ENCODE results near the gene SPEF1. TPM values are rescaled to one million over a fixed set of nuclear protein-coding genes. Genes with fewer than 3 reads are reported as not detected.

The SPEF1 gene
- total and polyA plus RNA-seq, 2 of the 13 experiments (the other 11 are each of a cell fraction or from before 2014, with no cell fraction given): 0.11 to 0.27 TPM

DNA sequence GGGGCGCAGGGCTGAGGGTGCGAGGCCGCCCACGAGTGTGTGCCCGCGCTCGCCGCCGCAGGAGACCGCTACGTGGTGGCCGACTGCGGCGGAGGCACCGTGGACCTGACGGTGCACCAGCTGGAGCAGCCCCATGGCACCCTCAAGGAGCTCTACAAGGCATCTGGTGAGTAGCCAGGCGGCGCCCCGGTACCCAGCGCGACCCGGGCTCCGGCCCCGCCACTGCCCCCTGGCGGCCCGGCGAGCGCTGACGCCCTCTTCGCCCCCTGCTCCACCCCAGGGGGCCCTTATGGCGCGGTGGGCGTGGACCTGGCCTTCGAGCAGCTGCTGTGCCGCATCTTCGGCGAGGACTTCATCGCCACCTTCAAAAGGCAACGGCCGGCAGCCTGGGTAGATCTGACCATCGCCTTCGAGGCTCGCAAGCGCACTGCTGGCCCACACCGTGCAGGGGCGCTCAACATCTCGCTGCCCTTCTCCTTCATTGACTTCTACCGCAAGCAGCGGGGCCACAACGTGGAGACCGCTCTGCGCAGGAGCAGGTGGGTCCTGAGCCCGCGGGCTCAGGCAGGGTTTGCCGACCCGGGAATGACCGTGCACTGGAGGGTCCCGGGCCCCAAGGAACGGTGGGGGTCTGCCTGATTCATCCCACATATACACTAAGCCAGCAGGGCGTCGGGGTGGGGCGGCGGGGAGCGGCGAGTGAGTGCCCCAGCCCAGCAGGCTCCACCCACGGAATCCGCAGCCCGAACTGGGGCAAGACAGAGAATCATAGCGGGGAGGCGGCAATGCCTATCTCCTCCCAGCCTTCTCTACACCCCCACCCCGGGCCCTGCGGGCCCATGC is 31.3 kb downstream of the SPEF1 start (continued):
- TF ChIP-seq, protein P1, sequence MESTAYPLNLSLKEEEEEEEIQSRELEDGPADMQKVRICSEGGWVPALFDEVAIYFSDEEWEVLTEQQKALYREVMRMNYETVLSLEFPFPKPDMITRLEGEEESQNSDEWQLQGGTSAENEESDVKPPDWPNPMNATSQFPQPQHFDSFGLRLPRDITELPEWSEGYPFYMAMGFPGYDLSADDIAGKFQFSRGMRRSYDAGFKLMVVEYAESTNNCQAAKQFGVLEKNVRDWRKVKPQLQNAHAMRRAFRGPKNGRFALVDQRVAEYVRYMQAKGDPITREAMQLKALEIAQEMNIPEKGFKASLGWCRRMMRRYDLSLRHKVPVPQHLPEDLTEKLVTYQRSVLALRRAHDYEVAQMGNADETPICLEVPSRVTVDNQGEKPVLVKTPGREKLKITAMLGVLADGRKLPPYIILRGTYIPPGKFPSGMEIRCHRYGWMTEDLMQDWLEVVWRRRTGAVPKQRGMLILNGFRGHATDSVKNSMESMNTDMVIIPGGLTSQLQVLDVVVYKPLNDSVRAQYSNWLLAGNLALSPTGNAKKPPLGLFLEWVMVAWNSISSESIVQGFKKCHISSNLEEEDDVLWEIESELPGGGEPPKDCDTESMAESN (CRISPR knock-in tag; conservative IDR thresholded peaks at IDR 0.05): peak; percentile 82; the same call in 1 of the 2 replicates
- TF ChIP-seq, protein P2, sequence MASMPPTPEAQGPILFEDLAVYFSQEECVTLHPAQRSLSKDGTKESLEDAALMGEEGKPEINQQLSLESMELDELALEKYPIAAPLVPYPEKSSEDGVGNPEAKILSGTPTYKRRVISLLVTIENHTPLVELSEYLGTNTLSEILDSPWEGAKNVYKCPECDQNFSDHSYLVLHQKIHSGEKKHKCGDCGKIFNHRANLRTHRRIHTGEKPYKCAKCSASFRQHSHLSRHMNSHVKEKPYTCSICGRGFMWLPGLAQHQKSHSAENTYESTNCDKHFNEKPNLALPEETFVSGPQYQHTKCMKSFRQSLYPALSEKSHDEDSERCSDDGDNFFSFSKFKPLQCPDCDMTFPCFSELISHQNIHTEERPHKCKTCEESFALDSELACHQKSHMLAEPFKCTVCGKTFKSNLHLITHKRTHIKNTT (CRISPR knock-in tag; IDR thresholded peaks at IDR 0.05): no peak
- TF ChIP-seq, protein P3, sequence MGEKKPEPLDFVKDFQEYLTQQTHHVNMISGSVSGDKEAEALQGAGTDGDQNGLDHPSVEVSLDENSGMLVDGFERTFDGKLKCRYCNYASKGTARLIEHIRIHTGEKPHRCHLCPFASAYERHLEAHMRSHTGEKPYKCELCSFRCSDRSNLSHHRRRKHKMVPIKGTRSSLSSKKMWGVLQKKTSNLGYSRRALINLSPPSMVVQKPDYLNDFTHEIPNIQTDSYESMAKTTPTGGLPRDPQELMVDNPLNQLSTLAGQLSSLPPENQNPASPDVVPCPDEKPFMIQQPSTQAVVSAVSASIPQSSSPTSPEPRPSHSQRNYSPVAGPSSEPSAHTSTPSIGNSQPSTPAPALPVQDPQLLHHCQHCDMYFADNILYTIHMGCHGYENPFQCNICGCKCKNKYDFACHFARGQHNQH (CRISPR knock-in tag; IDR thresholded peaks at IDR 0.05): no peak
- TF ChIP-seq ZNF124 (CRISPR knock-in tag; IDR thresholded peaks at IDR 0.05) (0 out of 2 replicates have a peak, but pooled peaks have one; percentile 65), ZSCAN20 (CRISPR knock-in tag; IDR thresholded peaks at IDR 0.05; ENCODE audit: borderline replicate concordance) (peak; percentile 66; the same call in 1 of the 2 replicates), ZNF331 (CRISPR knock-in tag; IDR thresholded peaks at IDR 0.05) (peak; percentile 65), ZNF451 (CRISPR knock-in tag; IDR thresholded peaks at IDR 0.05) (peak; percentile 79), AHR (CRISPR knock-in tag; IDR thresholded peaks at IDR 0.05) (0 out of 2 replicates have a peak, but pooled peaks have one; percentile 48), ZFX (CRISPR knock-in tag; IDR thresholded peaks at IDR 0.05; ENCODE audit: low read depth) (0 out of 2 replicates have a peak, but pooled peaks have one; percentile 20), ZNF775 (CRISPR knock-in tag; IDR thresholded peaks at IDR 0.05; ENCODE audit: borderline replicate concordance) (no peak), SRY (CRISPR knock-in tag; IDR thresholded peaks at IDR 0.05) (peak; percentile 69; the same call in 1 of the 2 replicates), SALL1 (CRISPR knock-in tag; IDR thresholded peaks at IDR 0.05) (peak; percentile 83), ZNF232 (CRISPR knock-in tag; IDR thresholded peaks at IDR 0.05; ENCODE audit: borderline replicate concordance) (peak; percentile 79; the same call in 1 of the 2 replicates), BCL6 (CRISPR knock-in tag; IDR thresholded peaks at IDR 0.05) (peak; percentile 23; the same call in 1 of the 2 replicates), ZFP1 (CRISPR knock-in tag; IDR thresholded peaks at IDR 0.05) (no peak), ZNF747 (CRISPR knock-in tag; IDR thresholded peaks at IDR 0.05; ENCODE audit: borderline replicate concordance) (0 out of 2 replicates have a peak, but pooled peaks have one; percentile 16), REPIN1 (CRISPR knock-in tag; IDR thresholded peaks at IDR 0.05; ENCODE audit: borderline replicate concordance, low read depth) (peak; percentile 67; the same call in 1 of the 2 replicates)
- TF ChIP-seq, protein P4, sequence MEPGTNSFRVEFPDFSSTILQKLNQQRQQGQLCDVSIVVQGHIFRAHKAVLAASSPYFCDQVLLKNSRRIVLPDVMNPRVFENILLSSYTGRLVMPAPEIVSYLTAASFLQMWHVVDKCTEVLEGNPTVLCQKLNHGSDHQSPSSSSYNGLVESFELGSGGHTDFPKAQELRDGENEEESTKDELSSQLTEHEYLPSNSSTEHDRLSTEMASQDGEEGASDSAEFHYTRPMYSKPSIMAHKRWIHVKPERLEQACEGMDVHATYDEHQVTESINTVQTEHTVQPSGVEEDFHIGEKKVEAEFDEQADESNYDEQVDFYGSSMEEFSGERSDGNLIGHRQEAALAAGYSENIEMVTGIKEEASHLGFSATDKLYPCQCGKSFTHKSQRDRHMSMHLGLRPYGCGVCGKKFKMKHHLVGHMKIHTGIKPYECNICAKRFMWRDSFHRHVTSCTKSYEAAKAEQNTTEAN (CRISPR knock-in tag; conservative IDR thresholded peaks at IDR 0.05): 0 out of 2 replicates have a peak, but pooled peaks have one; percentile 56
- TF ChIP-seq, protein P5, sequence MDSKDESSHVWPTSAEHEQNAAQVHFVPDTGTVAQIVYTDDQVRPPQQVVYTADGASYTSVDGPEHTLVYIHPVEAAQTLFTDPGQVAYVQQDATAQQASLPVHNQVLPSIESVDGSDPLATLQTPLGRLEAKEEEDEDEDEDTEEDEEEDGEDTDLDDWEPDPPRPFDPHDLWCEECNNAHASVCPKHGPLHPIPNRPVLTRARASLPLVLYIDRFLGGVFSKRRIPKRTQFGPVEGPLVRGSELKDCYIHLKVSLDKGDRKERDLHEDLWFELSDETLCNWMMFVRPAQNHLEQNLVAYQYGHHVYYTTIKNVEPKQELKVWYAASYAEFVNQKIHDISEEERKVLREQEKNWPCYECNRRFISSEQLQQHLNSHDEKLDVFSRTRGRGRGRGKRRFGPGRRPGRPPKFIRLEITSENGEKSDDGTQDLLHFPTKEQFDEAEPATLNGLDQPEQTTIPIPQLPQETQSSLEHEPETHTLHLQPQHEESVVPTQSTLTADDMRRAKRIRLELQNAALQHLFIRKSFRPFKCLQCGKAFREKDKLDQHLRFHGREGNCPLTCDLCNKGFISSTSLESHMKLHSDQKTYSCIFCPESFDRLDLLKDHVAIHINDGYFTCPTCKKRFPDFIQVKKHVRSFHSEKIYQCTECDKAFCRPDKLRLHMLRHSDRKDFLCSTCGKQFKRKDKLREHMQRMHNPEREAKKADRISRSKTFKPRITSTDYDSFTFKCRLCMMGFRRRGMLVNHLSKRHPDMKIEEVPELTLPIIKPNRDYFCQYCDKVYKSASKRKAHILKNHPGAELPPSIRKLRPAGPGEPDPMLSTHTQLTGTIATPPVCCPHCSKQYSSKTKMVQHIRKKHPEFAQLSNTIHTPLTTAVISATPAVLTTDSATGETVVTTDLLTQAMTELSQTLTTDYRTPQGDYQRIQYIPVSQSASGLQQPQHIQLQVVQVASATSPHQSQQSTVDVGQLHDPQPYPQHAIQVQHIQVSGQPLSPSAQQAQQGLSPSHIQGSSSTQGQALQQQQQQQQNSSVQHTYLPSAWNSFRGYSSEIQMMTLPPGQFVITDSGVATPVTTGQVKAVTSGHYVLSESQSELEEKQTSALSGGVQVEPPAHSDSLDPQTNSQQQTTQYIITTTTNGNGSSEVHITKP (CRISPR knock-in tag; IDR thresholded peaks at IDR 0.05; ENCODE audit: low read depth): no peak
